HG03280 (cell line): ENCODE data around the gene LBX1.

Experiments
- ATAC-seq: cut with Tn5 transposase; IDR thresholded peaks from one replicate; pipeline ENCODE4 v1.9.1; 2021; ENCODE audit warnings: mild to moderate bottlenecking, moderate library complexity; ENCODE audit not compliant: unreplicated experiment

Gene LBX1

DNA sequence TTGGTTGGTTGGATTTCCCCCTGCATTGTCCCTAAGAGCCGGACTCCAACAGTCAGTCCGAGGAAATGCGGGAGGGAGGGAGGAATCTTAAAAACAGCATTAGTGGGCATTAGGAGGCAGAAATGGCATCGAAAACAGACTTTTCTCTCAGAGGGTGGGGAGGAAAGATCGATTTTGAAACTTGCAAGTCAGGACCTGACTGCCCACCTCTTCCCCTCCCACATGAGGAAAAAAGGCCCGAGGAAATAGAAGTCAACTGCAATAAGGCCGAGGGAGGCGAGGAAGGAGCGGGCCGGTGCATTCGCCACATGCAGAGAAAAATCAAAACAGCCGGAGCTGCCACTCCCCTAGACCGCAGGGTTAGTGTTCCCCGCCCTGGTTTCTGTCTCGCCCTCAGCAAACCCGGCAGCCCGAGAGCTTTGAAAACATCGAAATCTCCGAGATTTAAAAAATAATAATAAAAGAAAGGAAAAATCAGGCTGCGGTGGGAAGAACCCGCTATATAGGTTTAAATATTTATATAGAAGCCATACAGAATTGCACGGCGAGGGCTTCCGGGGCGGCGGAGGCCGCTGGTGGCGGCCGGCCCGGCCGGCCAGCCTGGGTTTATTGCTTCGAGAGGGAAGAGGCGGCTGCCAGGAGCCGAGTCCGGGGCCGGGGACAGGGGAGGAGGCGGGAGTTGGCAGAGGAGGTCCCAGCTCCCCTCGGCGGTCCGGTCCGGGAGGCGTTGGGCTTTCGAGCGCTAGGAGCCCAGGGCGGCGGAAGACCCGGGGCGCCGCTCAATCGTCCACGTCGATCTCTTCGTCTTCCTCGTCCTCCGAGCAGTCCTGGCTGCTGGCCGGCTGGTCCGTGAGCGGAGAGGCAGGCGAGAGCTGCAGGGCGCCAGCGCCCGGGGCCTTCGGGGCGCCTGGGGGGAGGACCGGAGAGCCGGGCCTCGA, 2.5 kb downstream of the LBX1 start:
- ATAC-seq = no peak

DNA sequence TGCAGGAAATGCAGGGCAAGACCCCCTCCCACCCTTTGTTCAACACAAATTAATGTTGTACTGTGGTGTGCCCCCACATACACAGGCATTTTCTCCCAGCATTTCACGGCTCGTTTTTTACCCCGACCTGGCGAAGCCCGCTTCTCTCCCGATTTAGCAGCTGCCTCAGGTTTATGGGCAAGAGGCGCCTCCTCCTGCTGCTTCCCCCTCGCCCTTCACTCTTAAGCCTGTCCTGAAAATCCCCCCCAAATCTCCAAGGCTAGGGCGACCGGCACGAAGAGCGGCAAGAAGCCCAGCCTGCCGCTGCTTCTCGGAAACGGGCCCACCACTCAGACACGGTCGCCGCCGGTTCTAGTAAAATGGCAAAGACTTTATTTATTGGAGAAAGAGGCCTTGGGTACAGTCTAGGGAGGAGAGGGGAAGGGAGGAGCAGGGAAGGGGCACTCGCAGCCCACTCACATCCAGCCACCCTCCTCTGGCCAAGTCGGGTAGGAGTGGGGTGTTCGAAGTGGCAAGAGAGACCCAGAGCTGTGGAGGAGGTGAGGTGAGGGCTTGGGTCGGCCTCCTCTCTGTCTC, 3.3 kb downstream of the LBX1 start:
- ATAC-seq = no peak

DNA sequence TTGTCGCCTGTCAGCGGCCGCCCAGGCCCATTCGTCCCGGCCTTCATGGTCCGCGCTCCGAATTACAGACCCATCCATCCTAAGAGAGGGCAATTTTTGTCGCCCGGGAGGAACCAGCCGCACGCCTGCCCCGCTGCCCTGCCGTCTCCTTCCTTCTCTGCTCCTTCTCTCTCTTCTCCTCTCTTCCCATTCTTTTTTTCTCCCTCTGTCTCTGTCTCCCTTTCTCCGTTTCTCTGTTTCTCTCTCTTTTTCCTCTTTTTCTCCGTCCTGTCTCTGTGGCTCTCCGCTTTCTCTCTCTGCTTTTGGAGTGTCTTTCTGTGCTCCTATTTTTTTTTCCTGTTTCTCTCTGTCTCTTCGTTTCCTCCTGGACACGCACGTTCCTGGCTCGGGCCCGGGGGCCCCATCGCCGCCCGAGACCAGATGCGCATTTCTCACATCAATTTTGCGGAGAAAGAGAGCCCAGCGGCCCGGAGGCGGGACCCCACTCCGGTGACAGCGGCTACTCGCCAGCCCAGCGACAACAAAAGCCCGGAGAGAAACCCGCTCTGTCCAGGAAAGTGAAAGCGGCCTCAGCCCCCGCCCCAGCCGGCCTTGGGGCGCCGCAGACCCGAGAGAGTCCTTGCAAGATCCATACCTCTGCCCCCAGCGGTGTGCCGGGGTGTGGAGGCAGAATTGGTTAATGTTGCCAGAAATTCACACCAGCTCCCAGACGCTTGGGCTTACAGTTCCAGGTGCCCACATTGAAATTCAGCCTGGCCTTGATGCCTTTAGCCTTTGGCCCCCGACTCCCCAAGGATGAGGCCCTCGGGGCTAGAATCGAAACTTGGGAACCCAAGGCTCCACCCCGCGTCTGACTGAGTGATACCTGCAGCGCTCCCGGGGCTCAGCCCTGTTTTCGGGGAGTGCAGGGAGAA, 4.1 kb downstream of the LBX1 start:
- no peak for ATAC-seq

DNA sequence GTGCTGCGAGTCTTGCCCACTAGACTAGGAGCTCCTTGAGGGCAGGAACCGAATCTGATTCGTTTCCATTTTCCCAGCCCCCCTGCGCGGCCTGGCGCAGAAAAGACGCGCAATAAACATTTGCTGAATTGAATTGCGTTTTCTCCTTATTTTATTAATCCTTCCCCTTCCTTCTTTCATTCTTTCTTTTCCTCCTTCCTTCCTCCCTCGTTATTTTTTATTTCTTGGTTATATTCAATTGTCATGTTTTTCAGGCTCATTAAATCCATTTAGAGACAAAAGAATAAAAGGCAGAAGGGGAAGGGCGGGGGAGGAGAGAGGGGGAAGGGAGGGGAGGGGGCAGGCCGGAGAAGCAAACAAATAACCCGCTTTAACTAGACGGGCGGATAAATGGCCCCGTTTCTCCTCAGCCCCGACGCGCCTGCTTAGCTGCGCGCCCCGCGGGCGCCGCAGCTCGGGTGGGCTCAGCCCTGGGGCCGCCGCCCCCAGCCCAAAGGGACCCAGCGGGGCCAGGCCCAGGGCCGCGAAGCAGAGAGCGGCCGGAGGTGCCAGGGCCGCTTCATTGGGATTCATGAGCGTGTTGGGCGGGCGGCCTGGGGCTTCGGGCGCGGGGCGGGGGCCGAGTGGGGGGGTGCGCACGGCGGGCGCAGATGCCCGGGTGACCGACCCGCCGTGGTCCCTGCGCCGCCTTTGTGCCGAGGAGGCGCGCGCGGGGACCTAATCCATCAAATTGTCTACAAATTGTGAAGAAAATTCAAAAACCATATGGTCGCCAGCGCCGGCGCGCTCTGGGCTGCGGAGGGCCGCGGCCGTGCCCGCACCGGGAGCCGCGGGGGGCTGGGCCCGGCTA, 5.0 kb downstream of the LBX1 start:
- ATAC-seq = no peak

DNA sequence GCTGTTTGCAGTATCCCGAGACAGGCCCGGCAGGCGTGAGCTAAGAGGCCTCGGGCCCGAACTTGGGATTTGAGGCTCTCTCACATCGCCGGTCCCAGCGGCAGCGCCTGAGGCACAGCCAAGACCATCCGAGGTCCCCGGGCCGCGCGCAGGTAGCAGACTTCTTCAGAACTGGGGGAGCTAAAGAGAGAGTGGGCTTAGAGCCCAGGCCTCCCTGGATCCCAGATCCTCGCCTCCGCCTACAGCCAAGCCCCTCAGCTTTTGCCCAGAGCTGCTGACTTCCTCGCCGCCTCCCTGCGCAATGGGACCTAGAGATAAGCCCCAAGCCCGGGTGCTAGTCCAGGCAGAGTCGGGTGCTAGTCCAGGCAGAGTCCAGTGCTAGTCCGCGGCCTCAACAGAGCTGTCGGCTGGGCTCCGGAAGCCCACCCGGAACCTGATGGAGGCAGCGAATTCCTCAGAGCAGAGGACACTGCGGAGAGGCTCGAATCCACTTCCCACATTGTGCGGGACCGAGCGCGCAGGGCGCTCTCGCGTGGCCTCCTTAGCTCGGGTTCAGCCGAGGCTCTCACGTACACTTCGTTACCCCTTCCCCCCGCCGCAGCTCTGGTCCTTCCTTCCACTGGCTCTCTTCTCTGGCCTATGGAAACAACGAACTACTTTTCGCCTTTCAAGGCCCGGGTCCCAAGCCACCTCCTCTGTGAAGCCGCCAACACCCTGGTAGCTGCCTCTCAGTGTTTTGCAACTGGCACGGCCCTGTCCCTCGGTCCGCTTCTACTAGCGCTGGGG, 5.8 kb downstream of the LBX1 start:
- ATAC-seq = no peak

DNA sequence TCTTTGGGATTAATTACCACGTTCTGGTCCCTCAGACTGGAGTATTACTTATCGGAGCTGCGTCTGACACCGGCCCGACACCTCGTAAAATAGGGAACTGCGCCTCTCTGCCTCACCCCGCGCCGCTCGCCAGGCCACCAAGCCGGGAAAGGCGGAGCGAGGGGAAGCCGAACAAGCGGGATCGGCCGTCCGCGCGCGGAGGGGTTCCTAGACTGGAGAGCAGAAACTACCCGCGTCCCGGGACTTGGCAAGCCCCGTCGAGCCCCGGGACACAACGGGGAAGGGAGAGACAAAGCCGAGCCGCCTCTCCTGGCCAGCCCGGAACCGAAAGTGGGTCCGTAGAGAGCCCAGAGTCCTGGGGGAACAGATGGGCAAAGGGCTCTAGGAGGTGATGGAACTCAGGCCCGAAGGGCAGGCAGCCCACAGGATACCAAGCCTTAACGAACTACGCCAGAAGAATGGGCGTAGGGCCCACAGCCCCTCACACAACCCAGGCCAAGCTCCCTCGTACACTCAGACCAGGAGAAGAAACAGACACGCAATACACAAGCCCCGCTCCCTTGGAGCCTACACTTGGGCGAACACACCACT, 6.5 kb downstream of the LBX1 start:
- no peak for ATAC-seq

DNA sequence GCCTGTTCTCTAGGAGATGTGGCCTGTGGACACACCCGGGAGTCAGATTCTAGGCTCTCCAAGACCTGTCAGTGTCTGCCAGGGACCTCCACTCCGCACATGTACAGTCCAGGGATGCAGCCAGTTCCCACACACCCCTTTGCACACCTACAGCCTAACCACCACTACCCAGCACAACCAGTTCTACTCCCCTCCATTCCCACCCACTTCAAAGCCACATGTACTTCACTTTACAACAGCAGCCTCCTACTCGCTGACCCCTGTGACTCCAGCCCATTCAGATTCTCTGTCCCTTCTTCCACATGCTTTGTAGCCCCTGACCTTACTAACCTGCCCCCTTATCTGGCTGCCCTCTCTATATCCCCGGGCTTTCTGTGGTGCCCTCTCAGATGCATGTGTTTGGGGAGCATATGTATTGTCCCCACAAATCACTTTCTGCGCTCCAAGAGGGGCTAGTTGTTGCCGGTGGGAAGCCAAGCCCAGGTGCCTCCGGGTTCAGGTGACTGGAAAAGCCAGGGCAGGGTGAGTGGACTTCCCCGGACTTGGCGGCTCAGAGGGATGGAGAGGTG, 7.2 kb downstream of the LBX1 start:
- no peak for ATAC-seq

DNA sequence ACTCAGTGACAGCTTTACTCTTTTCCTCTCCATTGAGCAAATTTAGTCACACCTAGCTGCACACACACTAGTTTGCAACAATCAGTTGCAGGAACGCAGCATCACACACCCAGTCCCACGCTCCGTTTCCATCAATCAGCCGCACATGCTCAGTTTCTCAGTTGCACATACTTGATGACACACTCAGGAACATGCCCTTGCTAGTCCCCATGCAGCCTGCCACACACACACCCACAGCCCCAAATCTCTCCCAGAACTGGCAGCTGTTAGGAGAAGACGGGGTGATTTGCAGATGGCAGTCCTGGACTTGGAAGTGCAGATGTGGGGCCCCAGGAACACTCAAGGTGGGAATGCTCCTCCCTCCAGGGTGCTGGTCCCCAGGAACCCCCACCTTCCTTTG, 7.7 kb downstream of the LBX1 start:
- no peak for ATAC-seq

DNA sequence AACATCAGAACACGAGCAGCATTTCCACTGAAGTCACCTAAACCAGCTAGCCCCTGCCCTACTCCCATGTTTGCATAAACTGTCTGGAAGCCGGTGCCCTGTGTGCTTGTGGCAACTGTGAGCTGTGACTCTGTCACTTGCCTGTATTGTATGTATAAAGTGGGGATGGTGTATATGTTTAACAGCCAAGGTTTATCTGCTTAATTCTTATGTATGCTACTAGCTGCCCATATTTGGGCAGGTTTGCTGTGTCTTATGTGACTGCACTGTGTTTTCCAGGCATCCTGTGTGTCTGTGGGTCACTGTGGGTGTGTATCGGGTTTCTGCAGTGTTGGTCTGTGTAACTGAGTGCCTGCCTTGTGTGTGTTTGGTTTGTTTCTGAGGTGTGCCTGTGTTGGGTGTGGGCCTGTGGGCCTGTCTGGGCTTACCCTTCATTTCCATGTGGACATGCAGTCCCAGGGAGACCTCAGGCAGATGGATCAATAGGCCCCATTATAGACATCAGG, 9.3 kb downstream of the LBX1 start:
- no peak for ATAC-seq

DNA sequence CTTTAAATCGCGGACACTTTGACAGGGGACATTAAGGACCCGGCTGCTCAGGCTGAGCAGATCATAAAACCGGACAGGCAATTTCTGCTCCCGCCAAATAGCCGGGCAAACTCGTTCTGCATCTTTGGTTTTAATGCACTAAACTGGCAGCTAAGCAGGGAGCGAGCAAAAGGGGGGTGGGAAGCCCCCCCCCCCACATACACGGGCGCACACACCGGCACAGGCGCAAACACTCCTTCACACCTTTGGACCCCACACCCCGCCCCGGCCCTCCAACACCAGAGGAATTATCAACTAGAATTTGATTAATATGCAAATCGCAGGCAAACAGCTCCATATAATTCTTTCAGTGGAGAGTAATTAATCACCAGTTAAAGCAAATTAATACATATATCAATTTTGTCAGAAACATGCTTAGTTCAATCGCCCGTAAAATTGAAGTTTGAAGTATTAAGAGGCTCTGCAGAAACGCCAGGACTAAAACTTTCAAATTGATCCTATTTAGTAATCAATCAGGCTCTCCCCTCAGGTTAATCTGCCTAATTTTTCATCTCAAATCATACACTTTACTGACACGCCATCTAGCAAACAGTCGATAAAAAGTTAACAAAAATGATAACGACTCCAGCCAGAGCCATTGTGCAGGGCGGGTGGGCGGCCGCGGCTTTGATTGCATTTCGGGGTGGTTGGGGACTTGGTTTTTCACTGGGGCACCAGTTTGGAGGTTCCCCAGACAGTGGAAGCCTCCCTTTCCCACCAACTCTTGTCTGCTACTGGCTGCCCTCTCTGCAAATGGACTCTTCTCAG, 9.9 kb downstream of the LBX1 start:
- no peak for ATAC-seq

DNA sequence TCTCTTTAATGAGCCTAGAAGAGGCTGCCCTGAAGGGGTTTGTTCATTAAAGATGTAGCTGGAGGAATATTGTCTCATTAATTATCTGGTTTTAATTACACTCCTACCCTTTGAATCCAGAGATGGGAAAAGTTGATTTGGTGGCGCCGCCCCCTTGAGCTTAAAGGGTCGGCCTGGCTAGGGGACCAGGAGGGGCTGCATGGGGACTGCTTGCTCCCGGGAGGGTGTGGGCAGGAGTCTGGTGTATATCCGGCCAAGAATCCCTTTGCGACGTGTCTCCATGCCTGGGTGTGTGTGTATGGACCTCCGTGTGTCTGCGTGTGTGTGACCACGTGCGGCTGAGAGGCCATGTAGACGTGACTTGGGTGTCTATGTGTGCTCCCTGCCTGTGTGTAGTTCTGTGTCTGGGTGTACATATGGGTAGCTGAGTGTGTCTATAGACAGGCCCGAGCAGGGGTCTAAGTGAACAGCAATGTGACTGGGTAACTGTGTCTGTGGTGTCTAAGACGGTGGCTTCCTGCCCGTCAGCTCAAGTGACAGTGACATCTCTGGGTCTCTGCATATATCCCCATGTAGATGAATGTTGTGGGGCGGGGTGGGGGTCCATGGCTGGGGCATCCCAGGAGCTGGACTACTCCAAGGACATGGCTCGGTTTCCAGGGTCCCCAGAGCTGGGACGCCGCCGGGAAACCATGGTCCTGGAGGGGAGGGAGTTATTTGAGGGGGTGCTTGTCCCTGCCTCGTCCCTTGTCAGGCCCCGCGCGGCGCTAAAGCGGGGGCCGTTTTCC, 10.7 kb downstream of the LBX1 start:
- ATAC-seq = no peak

DNA sequence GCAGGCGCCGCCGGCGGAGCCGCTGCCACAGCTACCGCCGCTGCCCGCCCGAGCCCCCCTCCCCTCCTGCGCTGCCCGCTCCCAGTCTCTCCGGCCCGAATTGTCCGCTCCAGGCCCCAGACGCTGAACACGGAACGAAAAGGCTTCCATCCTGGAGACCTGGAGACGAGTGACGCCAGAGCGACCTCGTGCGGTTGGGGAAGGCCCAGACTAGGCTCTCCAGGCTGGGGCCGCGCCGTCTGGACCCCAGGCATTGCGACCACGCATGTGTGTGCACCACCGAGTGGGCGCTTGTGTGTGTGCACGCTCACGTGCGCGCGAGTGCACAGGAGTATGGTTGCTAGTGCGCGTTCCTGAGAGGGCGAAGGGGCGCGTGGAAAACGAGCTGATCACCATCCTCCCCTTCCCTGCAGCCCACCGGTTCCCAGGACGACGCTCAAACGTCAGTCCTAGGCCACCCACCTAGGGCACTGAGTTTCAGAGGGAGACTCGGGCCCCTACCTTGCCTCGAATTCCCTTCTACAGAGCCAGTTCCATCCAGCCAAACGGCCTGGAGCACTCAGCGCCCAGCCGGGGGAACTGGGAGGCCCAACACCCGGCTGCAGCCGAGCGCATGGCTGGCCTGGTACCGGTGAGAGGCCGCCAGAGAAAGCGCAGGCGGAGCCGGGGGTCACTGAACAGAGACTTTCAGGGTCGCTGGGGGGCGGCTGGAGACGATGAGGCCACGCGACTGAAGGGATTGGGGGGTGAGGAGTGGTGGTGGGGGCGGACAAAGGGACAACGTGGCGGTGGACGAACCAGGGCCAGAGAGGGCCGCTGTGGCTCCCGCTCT, 11.6 kb downstream of the LBX1 start:
- no peak for ATAC-seq

DNA sequence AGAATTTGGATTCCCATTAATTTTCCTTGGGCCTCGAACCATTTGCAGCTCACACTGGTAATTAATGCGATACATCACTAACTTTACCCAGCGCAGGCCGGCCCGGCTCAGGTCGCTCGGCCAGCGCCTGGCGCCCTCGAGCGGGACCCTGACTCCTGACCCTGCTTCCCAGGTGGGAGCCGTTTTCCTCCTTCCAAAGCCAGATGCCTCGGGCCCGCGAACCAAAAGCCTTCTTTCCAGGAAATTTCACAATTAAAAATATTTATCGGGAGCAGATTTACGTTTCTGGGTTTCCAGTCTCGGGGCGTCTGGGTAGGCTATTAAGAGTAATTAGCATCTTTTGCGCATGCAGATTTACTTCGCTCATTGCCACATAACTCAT, 12.2 kb downstream of the LBX1 start:
- no peak for ATAC-seq

DNA sequence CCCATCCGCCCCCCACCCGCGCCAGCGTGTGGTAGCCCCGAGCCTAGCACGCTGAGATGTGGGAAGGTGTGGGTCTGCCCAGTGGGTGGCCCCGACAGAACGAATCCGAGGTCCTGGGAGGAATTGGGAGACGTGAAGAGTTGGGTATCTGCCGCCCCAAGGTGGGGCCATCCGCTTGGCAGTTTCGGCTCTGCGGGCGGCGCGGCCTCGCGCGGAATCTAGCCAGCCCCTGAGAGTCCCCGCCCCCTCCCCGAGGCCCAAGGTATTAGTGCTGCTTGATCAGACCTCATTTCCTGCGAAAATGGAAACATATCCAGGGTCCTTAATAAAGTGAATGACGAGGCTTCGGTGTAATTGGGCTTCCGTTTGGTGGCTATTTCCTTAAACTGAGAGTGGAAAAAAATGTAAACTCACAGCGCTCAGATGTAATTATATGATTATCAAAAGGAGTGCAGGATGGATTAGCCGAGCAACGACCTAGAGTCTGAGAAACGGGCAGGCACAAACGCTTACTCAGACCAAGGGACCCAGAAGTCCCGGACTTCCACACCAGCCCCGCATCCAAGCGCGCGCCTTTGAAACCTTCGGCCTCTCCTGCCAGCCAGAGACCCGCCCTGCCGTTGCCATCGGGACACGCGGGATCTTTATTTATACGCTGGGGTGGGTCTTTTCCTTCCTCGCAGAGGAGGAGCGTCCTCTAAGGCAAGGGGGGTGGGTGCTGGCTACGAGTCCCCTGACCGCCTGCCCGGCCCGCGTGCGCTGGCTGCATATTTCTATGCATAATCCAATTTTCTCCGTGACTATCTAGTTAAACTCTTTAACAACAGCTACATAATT, 12.8 kb downstream of the LBX1 start:
- ATAC-seq = no peak

DNA sequence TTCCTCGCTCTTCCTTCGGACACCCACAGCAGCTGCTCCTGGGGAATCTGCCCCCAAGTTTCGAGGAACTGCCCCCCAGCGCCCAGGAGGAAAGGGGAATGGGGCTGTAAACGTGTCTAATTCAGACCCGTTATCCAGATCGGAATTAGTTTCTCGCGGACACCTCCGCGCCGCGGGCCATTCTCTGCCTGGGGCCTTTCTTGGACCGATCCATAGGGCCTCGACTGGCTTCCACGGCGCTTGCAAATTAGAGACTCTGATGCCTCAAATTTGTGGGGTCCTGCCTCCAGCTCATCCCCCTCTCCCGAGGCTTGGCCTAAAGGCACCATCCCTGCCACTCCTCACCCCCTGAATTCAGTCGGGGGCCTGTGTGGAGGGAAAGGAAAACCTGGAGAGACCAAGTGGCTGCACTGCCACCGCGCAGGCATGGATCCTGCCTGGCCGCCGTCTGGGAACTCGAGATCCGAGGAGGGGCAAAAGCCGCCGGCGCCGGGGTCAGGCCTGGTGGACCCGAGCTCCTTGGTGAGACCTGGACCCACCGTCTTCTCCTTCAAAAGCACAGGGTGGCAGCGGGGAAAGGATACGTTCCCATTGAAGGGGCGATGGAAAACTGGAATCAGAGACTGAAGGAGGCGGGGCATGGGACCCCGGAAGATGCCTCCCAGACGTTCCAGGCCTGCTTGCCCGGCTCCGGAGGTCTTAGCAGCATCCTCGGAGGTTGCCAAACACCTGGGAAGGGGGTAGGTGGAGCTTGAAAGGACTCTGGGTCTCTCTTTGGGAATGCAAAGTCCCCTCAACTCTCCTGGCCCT, 13.7 kb downstream of the LBX1 start:
- ATAC-seq = no peak
